B cell (primary cell): Measurements from ENCODE around the gene SOX6. TPM values are rescaled to one million over a fixed set of nuclear protein-coding genes. Genes with fewer than 3 reads are reported as not detected.

Experiments used
- ATAC-seq: fragments of 200-7000 bp; cut with Tn5 transposase; one replicate; pipeline ENCODE4 v1.10.0; 2021; ENCODE audit warnings: low read depth, mild to moderate bottlenecking, moderate number of reproducible peaks, moderate library complexity
- CTCF ChIA-PET: fragments of 350-600 bp; sonication (Branson Sonifier 250); formaldehyde crosslinking; loops from one replicate; lab custom pipeline; 2021; ENCODE audit warnings: antibody characterized with exemption, inconsistent platforms; lab: Charles Lee
- POLR2A ChIA-PET: fragments of 350-600 bp; sonication (Branson Sonifier 250); formaldehyde crosslinking; loops from one replicate; lab custom pipeline; 2021; ENCODE audit warnings: antibody characterized with exemption; lab: Charles Lee
- DNase-seq: peaks from one replicate; pipeline ENCODE4 v3.0.0; 2013
- H2AFZ ChIP-seq: 2 replicates; pipeline ENCODE4 v1.6.1; 2012; ENCODE audit warnings: mild to moderate bottlenecking, low read depth, low read length; ENCODE audit not compliant: insufficient read depth, poor library complexity, severe bottlenecking
- H3K27ac ChIP-seq, 2 donors: 1 replicate in 1 of 2; 2 replicates in 1 of 2; pipeline ENCODE4 v1.5.1; 2012 to 2013; ENCODE audit warnings: low read length in 2 of 2, mild to moderate bottlenecking in 2 of 2, moderate library complexity in 1 of 2
- H3K27me3 ChIP-seq, 4 experiments: fragments of 200-600 bp in 1 of 4; sonication (generic) in 1 of 4; replicated peaks in 1 of 4; 1 replicate in 2 of 4; 2 replicates in 2 of 4; pipeline versions ENCODE4 v1.6.1 to v1.7.0; 2013 to 2016; ENCODE audit warnings: low read length in 3 of 4, mild to moderate bottlenecking in 2 of 4, mixed read lengths in 1 of 4, moderate library complexity in 1 of 4; ENCODE audit not compliant: insufficient read depth in 4 of 4, control insufficient read depth in 3 of 4; ENCODE audit errors: control extremely low read depth in 1 of 4
- H3K36me3 ChIP-seq, 2 experiments: replicated peaks in 1 of 2; 1 replicate in 1 of 2; 2 replicates in 1 of 2; pipeline versions ENCODE4 v1.6.1 to v1.7.1; 2013; ENCODE audit warnings: low read length in 1 of 2; ENCODE audit not compliant: insufficient read depth in 2 of 2, control insufficient read depth in 1 of 2; ENCODE audit errors: control extremely low read depth in 1 of 2, extremely low read depth in 1 of 2
- H3K4me1 ChIP-seq, 2 donors: fragments of 200-600 bp in 1 of 2; sonication (generic) in 1 of 2; 1 replicate in 1 of 2; 2 replicates in 1 of 2; pipeline versions ENCODE4 v1.5.1 to v1.6.1; 2013 to 2017; ENCODE audit warnings: low read length in 2 of 2; ENCODE audit not compliant: control insufficient read depth in 2 of 2, insufficient read depth in 2 of 2
- H3K4me2 ChIP-seq: replicated peaks from 2 replicates; pipeline ENCODE3; 2012; ENCODE audit warnings: mild to moderate bottlenecking, low read depth, low read length; ENCODE audit not compliant: poor library complexity, severe bottlenecking
- H3K4me3 ChIP-seq, 5 experiments: fragments of 200-600 bp in 1 of 5; sonication (generic) in 1 of 5; 1 replicate in 3 of 5; 2 replicates in 2 of 5; pipeline versions ENCODE4 v1.5.1 to v1.7.0; 2011 to 2016; ENCODE audit warnings: low read length in 4 of 5, mild to moderate bottlenecking in 4 of 5, low read depth in 2 of 5, control low read depth in 1 of 5, moderate library complexity in 1 of 5; ENCODE audit not compliant: insufficient read depth in 1 of 5; ENCODE audit errors: control extremely low read depth in 1 of 5, extremely low read depth in 1 of 5
- H3K79me2 ChIP-seq: fragments of 200-600 bp; sonication (generic); one replicate; pipeline ENCODE4 v1.6.0; 2016; ENCODE audit warnings: low read length; ENCODE audit not compliant: control insufficient read depth, insufficient read depth
- H3K9ac ChIP-seq: fragments of 200-600 bp; sonication (generic); 2 replicates; pipeline ENCODE4 v1.6.1; 2017; ENCODE audit warnings: mild to moderate bottlenecking, low read length, moderate library complexity
- H3K9me3 ChIP-seq, 3 donors: one replicate each; pipeline versions ENCODE4 v1.6.1 to v1.7.1; 2013; ENCODE audit warnings: low read length in 2 of 3; ENCODE audit not compliant: control insufficient read depth in 2 of 3, insufficient read depth in 1 of 3; ENCODE audit errors: control extremely low read depth in 1 of 3
- H4K20me1 ChIP-seq: 2 replicates; pipeline ENCODE4 v1.6.0; 2012; ENCODE audit warnings: mild to moderate bottlenecking, low read length; ENCODE audit not compliant: insufficient read depth, control insufficient read depth, poor library complexity, severe bottlenecking
- H3K27ac Mint-ChIP-seq: one replicate; pipeline ENCODE4 v1.8.0; 2021; ENCODE audit warnings: mixed read lengths
- H3K27me3 Mint-ChIP-seq: one replicate; pipeline ENCODE4 v1.8.0; 2021; ENCODE audit warnings: mixed read lengths
- H3K4me1 Mint-ChIP-seq: one replicate; pipeline ENCODE4 v1.8.0; 2021; ENCODE audit warnings: mixed read lengths
- H3K4me3 Mint-ChIP-seq: one replicate; pipeline ENCODE4 v1.8.0; 2021; ENCODE audit warnings: mixed read lengths
- H3K9me3 Mint-ChIP-seq: one replicate; pipeline ENCODE4 v1.8.0; 2022; ENCODE audit warnings: mixed read lengths; ENCODE audit not compliant: insufficient read depth
- EZH2 ChIP-seq: IDR thresholded peaks from 2 replicates; pipeline ENCODE4 v1.6.1; 2012; ENCODE audit warnings: borderline replicate concordance, low read depth, mild to moderate bottlenecking, moderate library complexity, low read length; ENCODE audit not compliant: insufficient read depth, poor library complexity, severe bottlenecking
- WGBS: methylation state at CpG from one replicate; pipeline ENCODE4 v1.1.5; 2013; ENCODE audit warnings: missing lambda C conversion rate; ENCODE audit not compliant: insufficient coverage; 5-methylcytosine and 5-hydroxymethylcytosine counted together
- intact Hi-C: fragments of 100-400 bp; cut with micrococcal nuclease; formaldehyde crosslinking; loops from one replicate; pipeline ENCODE4 v1.10.0; 2022
- polyA plus RNA-seq: library from polyadenylated mRNA; depleted of rRNA; stranded (reverse); fragments of >200 nt; gene quantifications from 2 replicates; pipeline ENCODE4 v1.2.3, GENCODE V29; 2012
- total RNA-seq, 2 donors: library from RNA; stranded (reverse); fragments of 120-200 nt in 1 of 2; gene quantifications; 1 replicate in 1 of 2; 2 replicates in 1 of 2; pipeline versions ENCODE4 v1.2.3 to v1.2.4, GENCODE V29; 2013 to 2022
- TF ChIP-seq, protein P1 (sequence below): fragments of 200-600 bp; IDR thresholded peaks from one replicate; pipeline ENCODE4 v1.8.0; 2022; ENCODE audit warnings: antibody characterized with exemption, mild to moderate bottlenecking

The SOX6 gene
- total and polyA plus RNA-seq, 2 donors (not counting 1 experiment from before 2014, with no cell fraction given): not detected

DNA sequence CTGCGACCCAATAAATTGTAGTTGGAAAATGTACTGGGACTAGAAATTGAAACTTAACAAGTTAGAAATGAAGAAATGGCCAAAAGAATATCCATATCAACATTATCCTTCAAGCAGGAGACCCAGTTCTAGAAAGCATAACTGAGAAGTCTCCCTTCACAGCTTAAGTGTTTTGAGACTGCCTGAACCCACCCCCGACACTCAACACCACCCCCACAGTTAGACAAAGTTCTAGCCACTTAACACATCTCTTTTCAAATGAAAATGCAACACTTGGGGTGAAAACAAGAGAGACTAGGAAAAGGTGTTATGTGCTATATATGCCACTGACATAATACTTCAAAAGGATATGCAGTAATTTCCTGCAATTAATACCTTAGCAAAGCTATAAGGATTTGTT, 184.5 kb downstream of the SOX6 start:
- Mint-ChIP-seq H3K27ac (no peak overlapping the region), H3K4me1 (no peaks in the 10 kb centered on the region), H3K27me3 (no peaks in the 10 kb centered on the region), H3K4me3 (no peak overlapping the region), H3K9me3 (no peaks in the 10 kb centered on the region)
- intact Hi-C loops: no loop called here
- Histone ChIP-seq H4K20me1 (no peaks in the 10 kb centered on the region), H2AFZ (no peak overlapping the region), H3K4me1 (no peaks in the 10 kb centered on the region), H3K4me3 (no peak overlapping the region), H3K27ac (no peak overlapping the region), H3K36me3 (no peaks in the 10 kb centered on the region), H3K27me3 (no peaks in the 10 kb centered on the region), H3K4me2 (no peak overlapping the region), H3K9ac (no peak overlapping the region), H3K9me3 (no peaks in the 10 kb centered on the region), H3K79me2 (no peaks in the 10 kb centered on the region)
- ChIA-PET POLR2A (no interaction called here), CTCF (no interaction called here)
- WGBS: no CpG with 5 or more reads among the region's 2 CpGs
- DNase-seq (no peak), ATAC-seq (no peak)
- TF ChIP-seq, protein P1, sequence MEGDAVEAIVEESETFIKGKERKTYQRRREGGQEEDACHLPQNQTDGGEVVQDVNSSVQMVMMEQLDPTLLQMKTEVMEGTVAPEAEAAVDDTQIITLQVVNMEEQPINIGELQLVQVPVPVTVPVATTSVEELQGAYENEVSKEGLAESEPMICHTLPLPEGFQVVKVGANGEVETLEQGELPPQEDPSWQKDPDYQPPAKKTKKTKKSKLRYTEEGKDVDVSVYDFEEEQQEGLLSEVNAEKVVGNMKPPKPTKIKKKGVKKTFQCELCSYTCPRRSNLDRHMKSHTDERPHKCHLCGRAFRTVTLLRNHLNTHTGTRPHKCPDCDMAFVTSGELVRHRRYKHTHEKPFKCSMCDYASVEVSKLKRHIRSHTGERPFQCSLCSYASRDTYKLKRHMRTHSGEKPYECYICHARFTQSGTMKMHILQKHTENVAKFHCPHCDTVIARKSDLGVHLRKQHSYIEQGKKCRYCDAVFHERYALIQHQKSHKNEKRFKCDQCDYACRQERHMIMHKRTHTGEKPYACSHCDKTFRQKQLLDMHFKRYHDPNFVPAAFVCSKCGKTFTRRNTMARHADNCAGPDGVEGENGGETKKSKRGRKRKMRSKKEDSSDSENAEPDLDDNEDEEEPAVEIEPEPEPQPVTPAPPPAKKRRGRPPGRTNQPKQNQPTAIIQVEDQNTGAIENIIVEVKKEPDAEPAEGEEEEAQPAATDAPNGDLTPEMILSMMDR: no peak
- TF ChIP-seq EZH2: no peak

- Mint-ChIP-seq H3K4me3 (no peak overlapping the region), H3K27me3 (no peaks in the 10 kb centered on the region), H3K27ac (no peak overlapping the region), H3K4me1 (no peaks in the 10 kb centered on the region), H3K9me3 (no peaks in the 10 kb centered on the region)
- CTCF ChIA-PET: no interaction called here
- TF ChIP-seq, protein P1: no peak
- no peak for TF ChIP-seq EZH2
- Histone ChIP-seq H3K36me3 (no peaks in the 10 kb centered on the region), H3K79me2 (no peaks in the 10 kb centered on the region), H3K27me3 (no peaks in the 10 kb centered on the region), H3K9ac (no peak overlapping the region), H3K4me3 (no peak overlapping the region), H3K27ac (no peak overlapping the region), H2AFZ (no peak overlapping the region), H3K9me3 (no peaks in the 10 kb centered on the region), H4K20me1 (no peaks in the 10 kb centered on the region), H3K4me2 (no peak overlapping the region), H3K4me1 (no peaks in the 10 kb centered on the region)
- intact Hi-C loops: no loop called here
- ATAC-seq (no peak), DNase-seq (no peak)
- POLR2A ChIA-PET: no interaction called here
- 88% methylated on average over 4 of the region's 7 CpGs for WGBS
These were observed 186.1 kb downstream of the SOX6 start for GRCh38 chr11:16169956-16170847.
